Astrocyte of the cerebellum (primary cell): ENCODE data around the gene WDFY2.
"Not testable (repeated sequence)": the region's sequence is repeated elsewhere in the genome, so short reads cannot be mapped to it uniquely, and the experiment has no call there.

Experiments used
- DNase-seq: peaks from one replicate; pipeline ENCODE4 v3.0.0-alpha.2; 2011; ENCODE audit warnings: low read depth
- H3K4me3 ChIP-seq: 2 replicates; pipeline ENCODE4 v1.5.1; 2011; ENCODE audit warnings: mild to moderate bottlenecking, low read depth, low read length, moderate library complexity
- in situ Hi-C: cut with HindIII; loops from 2 replicates; pipeline ENCODE4 v1.10.0; 2017; ENCODE audit warnings: low sequenced_read_pairs
- TF ChIP-seq, protein P1 (sequence below): IDR thresholded peaks from 2 replicates; pipeline ENCODE4 v1.5.1; 2012; ENCODE audit warnings: low read length, low read depth, moderate library complexity, mild to moderate bottlenecking; ENCODE audit errors: missing control alignments

WDFY2 gene

DNA sequence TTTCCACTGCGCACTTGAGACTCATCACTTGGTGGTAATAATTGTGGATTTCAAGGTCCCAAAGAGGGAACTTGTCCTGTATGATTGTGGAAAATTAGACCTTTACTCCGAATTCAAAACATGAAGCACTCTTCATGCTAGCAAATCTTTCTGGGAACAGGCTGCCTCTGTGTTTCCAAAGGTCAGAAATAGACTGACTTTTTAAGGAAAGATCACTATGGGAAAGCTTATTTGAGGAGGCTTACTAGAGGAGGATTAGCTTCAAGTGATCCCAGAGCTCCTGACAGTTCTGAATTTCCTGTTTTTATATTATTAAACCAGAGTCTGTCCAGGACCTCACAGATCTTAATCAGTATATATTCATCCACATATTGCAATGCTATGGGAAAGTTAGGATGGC, 5.5 kb downstream of the WDFY2 start:
- H3K4me3 ChIP-seq: no peak overlapping the region
- no peak for DNase-seq
- TF ChIP-seq, protein P1, sequence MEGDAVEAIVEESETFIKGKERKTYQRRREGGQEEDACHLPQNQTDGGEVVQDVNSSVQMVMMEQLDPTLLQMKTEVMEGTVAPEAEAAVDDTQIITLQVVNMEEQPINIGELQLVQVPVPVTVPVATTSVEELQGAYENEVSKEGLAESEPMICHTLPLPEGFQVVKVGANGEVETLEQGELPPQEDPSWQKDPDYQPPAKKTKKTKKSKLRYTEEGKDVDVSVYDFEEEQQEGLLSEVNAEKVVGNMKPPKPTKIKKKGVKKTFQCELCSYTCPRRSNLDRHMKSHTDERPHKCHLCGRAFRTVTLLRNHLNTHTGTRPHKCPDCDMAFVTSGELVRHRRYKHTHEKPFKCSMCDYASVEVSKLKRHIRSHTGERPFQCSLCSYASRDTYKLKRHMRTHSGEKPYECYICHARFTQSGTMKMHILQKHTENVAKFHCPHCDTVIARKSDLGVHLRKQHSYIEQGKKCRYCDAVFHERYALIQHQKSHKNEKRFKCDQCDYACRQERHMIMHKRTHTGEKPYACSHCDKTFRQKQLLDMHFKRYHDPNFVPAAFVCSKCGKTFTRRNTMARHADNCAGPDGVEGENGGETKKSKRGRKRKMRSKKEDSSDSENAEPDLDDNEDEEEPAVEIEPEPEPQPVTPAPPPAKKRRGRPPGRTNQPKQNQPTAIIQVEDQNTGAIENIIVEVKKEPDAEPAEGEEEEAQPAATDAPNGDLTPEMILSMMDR: no peak
- in situ Hi-C loops: no loop called here

- H3K4me3 ChIP-seq: no peak overlapping the region
- no peak for DNase-seq
- TF ChIP-seq, protein P1: no peak
- in situ Hi-C loops: no loop called here
Measured at GRCh38 chr13:51590231-51590970, 6.1 kb downstream of the WDFY2 start.

DNA sequence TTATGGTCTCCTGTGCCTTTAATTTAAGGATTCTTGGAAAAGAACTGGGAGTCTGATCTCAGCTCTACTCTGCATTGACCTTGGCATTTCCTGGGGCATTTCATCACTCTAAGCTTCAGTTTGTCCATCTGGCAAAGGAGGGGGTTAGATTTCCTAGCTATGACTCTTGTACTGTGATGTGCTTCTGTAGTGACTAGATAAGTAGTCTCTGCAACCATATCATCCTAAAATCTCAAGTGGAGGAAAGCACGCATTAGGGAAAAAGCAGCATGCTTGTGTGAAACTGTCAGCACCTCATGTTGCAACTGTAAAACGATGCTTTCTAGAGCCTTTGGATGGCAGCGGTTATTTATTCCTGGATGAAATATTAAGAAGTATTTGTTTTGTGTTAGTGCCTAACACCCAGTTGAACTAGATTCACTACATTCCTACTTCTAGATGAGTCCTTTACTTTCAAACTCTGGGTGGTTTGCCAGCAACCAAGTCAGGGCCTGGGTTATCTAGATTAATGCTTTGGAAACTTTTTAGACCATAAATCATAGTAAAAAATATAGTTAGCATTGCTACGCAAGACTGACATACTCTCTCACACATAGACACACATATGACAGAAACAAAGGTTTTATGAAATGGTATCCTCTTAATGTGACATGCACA, 6.8 kb downstream of the WDFY2 start:
- in situ Hi-C loops: no loop called here
- DNase-seq: no peak
- H3K4me3 ChIP-seq: no peak overlapping the region
- TF ChIP-seq, protein P1: no peak

DNA sequence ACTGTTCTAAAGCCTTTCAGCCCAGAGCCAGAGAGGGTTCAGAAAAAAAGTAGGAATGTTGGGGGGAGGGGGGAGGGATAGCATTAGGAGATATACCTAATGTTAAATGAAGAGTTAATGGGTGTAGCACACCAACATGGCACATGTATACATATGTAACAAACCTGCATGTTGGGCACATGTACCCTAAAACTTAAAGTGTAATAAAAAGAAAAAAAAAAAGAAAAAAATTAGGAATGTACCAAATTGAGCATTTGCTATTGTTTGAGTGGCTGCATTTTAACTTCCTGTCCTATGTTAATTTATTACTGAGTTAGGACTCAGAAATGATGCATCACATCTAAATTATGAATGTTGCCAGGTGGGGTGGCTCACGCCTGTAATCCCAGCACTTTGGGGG, 7.7 kb downstream of the WDFY2 start:
- DNase-seq, H3K4me3 ChIP-seq, in situ Hi-C loops: not testable (repeated sequence)

DNA sequence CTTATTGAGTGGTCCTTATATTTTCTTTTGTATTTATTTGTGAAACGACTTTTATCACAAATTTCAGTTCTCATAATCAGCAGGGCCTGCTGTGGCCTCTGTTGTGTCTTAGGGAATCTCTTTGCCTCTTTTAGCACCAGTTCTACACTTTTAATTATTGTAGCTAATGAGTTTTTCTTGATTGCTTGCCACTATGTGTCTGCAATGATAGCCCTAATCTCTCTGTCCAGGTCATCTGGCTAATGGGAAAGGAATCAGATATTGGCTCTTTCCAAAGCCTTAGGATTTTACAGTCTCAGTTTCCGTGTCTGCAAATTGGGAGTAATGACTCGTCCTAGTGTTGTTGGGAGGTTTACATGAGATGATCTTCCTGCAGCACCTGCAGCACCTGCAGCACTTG, 10.2 kb downstream of the WDFY2 start:
- TF ChIP-seq, protein P1: no peak
- no peak for DNase-seq
- H3K4me3 ChIP-seq: no peak overlapping the region
- in situ Hi-C loops: no loop called here

DNA sequence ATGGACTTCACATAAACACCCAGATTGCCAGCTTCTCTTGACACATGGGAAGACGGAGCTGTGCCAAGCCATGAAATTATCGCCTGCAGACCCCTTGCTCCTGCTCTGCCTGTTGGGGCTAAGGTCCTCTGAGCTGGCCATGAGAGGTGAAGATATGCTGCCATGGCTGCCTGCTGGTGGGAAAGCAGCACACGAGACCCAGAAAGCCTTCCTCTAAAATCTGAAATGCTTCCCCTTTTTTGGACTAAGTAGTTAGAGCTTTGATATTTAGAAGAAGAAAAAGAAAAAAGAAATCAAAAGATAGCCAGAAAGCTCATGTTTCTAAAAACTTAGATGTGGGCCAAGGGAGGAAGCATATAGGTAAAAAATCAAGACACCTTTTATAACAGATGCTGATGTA, 11.2 kb downstream of the WDFY2 start:
- in situ Hi-C loops: no loop called here
- TF ChIP-seq, protein P1: no peak
- DNase-seq: no peak
- no peak overlapping the region for H3K4me3 ChIP-seq

- DNase-seq: no peak
- in situ Hi-C loops: no loop called here
- no peak overlapping the region for H3K4me3 ChIP-seq
- TF ChIP-seq, protein P1: no peak
Measured at GRCh38 chr13:51596541-51596940, 12.3 kb downstream of the WDFY2 start.
